HG02571 (cell line): ENCODE results near the gene KRTAP19-8.

ENCODE experiments used
- ATAC-seq: cut with Tn5 transposase; IDR thresholded peaks from one replicate; pipeline ENCODE4 v1.9.1; 2021; ENCODE audit warnings: mild to moderate bottlenecking, moderate library complexity; ENCODE audit not compliant: unreplicated experiment

Gene KRTAP19-8

GRCh38 chr21:31012133-31013089 lies 25.9 kb downstream of the KRTAP19-8 start:
- no peak for ATAC-seq

GRCh38 chr21:31011412-31011811 lies 26.9 kb downstream of the KRTAP19-8 start:
- ATAC-seq = no peak

- no peak for ATAC-seq
These were observed 29.9 kb downstream of the KRTAP19-8 start for GRCh38 chr21:31008355-31008754.

- no peak for ATAC-seq
These were observed 33.3 kb downstream of the KRTAP19-8 start for GRCh38 chr21:31005019-31005418.

GRCh38 chr21:31003471-31003870 lies 34.8 kb downstream of the KRTAP19-8 start:
- ATAC-seq = no peak

GRCh38 chr21:30997541-30997940 lies 40.7 kb downstream of the KRTAP19-8 start:
- no peak for ATAC-seq

- no peak for ATAC-seq
These were observed 41.5 kb downstream of the KRTAP19-8 start for GRCh38 chr21:30996728-30997127.

- no peak for ATAC-seq
These were observed 43.3 kb downstream of the KRTAP19-8 start for GRCh38 chr21:30994932-30995331.

- ATAC-seq = no peak
These were observed 47.6 kb downstream of the KRTAP19-8 start for GRCh38 chr21:30990514-30991262.

- no peak for ATAC-seq
These were observed 49.6 kb downstream of the KRTAP19-8 start for GRCh38 chr21:30988706-30989105.
